ENCODE data around the gene KIAA0232.

GRCh38 chr4:6834867-6835266 is 52.3 kb downstream of the KIAA0232 start:
- TF ChIP-seq CTCF (IDR thresholded peaks at IDR 0.05) (no peak), POLR2A (IDR thresholded peaks at IDR 0.05) (no peak), POLR2AphosphoS5 (IDR thresholded peaks at IDR 0.05) (no peak)

Data from suprapubic skin (tissue), 4 donors.